Endometrium (tissue), 2 donors: ENCODE results near the gene PES1.
"Not testable (repeated sequence)": the region's sequence is repeated elsewhere in the genome, so short reads cannot be mapped to it uniquely, and the experiment has no call there.

ENCODE experiments used
- FAIRE-seq: peaks from 2 replicates; lab custom pipeline; 2012; peaks lifted over from hg19 to GRCh38; lab: Jason Lieb, UNC
- donor health status: control.
- donor health status: control.

The PES1 gene

DNA sequence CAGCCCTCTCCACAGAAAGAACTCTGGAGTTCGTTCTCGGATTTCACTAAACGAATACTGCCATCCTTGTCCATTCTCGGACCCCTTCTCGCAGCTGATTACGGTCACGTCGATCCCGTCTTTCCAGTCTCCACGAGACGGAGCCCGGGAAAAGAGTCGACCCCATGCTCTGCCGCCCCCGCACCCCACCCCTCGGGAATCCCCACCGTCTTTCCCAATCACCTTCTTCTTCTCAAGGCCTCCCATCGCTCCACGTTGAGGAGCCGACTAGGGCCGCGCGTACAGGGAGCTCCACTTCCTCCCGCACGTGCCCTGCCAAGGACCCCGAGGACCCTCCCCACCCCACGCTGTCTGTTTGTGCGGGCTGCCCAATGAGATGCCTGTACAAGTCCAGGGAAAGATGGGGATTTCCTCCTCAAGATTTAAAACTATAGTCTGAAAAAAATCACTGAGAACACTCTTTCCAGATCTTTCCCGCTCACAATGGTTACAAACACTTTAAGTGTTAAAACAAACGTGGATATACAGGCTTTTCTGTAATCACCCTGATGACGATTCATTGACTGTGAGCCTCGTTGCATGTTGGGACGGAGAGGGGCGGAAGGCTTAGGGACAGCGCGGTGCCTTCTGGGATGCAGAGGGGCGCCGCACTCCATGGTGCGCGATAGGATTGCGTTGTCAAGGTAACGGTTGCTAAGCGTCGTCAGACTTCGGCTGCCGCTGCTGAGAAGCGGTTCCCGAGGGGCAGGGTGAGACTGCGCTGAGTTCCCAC is at the start of gene PES1:
PES1 (minus strand) TSS at position 323 of the 772 bp plus-strand sequence; CDS start at position 246, 77 bp downstream.
- FAIRE-seq = peak; percentile 98

DNA sequence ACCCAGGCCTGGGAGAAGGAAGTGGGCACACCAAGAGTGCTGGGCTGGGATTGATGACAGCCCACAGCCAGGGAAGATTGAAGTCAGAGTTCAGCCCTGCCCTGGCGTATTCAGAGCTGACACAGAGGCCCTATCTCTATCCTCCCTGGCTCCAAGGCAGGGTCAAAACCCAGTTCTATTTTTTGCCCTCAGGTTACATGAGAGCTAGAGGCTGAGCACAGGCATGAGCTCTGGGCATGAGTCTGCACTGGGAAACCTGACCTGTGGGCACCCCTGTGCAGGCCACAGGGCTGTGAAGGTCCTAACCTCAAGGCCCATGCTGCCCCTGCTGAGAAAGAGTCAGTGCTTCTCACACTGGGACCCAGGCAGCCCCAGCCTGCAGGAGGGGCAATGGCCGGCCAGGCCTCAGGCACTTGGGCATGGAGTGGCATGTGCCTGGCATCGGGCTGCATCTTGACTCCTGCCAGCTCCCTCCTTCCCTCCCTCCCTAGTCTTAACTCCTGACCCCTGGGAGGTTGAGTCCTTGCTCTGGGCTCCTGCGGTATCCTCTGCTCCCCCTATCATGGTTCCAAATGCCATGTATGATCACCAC is 49.2 kb upstream of the PES1 start:
- no peak for FAIRE-seq

DNA sequence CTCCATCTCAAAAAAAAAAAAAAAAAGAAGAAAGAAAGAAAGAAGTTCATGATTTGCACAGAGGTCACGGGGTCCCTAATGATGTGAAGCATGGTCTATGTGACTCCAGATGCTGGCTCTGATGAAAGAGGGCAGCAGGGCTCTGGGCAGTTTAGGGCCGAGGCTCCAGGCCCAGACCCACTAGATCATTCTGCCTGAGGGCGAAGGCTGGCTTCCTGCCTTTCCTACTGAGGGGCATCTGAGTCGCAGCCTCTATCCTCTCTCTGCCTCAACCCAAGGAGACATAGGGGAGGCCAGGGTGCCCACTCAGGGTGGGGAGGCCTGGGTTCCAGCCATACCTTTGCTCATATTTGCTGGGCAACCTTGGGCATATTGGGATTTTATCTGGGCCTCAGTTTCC is 48.7 kb upstream of the PES1 start:
- FAIRE-seq = no peak

- no peak for FAIRE-seq
Observed at GRCh38 chr22:30637701-30638114, 46.0 kb upstream of the PES1 start.

DNA sequence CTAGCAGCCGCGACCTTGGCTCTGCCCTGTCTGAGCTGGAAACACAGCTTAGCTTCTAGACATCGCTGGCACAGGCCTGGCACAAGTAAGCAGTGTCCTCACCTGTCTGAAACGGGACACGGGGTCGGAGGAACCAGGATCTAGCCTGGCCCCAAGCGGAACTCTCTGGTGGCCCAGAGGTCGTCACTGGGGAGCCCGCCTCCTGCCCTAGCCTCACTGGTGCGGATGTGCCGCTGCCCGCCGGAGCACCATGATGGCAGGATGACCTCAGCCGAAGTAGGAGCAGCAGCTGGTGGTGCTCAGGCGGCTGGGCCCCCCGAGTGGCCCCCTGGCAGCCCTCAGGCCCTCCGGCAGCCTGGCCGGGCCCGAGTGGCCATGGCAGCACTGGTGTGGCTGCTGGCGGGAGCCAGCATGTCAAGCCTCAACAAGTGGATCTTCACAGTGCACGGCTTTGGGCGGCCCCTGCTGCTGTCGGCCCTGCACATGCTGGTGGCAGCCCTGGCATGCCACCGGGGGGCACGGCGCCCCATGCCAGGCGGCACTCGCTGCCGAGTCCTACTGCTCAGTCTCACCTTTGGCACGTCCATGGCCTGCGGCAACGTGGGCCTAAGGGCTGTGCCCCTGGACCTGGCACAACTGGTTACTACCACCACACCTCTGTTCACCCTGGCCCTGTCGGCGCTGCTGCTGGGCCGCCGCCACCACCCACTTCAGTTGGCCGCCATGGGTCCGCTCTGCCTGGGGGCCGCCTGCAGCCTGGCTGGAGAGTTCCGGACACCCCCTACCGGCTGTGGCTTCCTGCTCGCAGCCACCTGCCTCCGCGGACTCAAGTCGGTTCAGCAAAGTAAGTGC is 44.7 kb upstream of the PES1 start:
- no peak for FAIRE-seq

GRCh38 chr22:30635273-30636225 is 43.8 kb upstream of the PES1 start, which contains the start of gene SLC35E4:
SLC35E4 (plus strand) TSS chr22:30635781; CDS start chr22:30636451, 670 bp downstream.
- no peak for FAIRE-seq

- no peak for FAIRE-seq
Observed at GRCh38 chr22:30634471-30635233, 42.9 kb upstream of the PES1 start.

DNA sequence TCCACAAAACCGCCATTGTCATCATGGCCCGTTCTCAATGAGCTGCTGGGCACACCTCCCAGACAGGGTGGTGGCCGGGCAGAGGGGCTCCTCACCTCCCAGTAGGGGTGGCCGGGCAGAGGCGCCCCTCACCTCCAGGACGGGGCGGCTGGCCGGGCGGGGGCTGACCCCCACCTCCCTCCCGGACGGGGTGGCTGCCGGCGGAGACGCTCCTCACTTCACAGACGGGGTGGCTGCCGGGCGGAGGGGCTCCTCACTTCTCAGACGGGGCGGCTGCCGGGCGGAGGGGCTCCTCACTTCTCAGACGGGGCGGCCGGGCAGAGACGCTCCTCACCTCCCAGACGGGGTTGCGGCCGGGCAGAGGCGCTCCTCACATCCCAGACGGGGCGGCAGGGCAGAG is 39.8 kb upstream of the PES1 start:
- FAIRE-seq = not testable (repeated sequence)

DNA sequence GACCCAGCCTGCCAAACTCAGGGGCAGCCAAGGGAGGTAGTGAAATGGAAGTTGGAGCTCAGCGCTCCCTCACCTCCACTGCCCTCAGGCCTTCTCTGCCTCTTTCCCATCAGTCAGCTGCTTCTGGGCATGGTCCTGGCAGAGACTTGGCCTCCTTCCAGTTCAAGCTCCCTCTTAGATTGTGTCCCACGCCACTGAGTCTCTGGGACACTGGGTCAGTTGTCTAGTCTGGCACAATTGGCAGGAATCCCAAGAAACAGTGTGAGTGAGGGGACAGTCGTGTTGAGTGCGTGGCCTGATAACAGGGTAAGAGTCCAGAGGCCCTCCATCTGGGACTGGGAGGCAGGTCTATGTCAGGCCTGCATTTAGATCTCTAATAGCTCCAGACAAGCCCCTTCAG is 36.8 kb upstream of the PES1 start:
- FAIRE-seq = no peak

DNA sequence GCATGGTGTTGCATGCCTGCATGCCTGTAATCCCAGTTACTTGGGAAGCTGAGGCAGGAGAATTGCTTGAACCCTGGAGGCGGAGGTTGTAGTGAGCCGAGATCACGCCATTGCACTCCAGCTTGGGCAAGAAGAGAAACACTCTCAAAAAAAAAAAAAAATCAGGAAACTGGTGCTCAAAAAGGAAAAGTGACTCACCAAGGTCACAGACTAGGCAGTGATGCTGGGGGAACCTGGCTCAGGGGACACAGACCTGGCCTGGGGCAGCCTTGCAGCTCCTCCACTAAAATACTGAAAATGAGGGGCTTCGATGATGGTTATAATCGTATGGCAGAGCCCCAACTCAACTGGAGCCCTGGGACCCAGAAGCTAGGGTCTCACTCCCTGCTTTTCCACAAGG is 35.8 kb upstream of the PES1 start:
- no peak for FAIRE-seq

- no peak for FAIRE-seq
Observed at GRCh38 chr22:30626413-30626812, 34.7 kb upstream of the PES1 start.

GRCh38 chr22:30619909-30620308 is 28.2 kb upstream of the PES1 start:
- FAIRE-seq = not testable (repeated sequence)

GRCh38 chr22:30617819-30618218 is 26.1 kb upstream of the PES1 start:
- FAIRE-seq = no peak

- no peak for FAIRE-seq
Observed at GRCh38 chr22:30615543-30615954, 23.8 kb upstream of the PES1 start.

GRCh38 chr22:30614879-30615278 is 23.2 kb upstream of the PES1 start:
- FAIRE-seq = no peak

GRCh38 chr22:30614268-30614667 is 22.6 kb upstream of the PES1 start:
- no peak for FAIRE-seq

GRCh38 chr22:30612789-30613188 is 21.1 kb upstream of the PES1 start:
- FAIRE-seq = no peak

- FAIRE-seq = no peak
Observed at GRCh38 chr22:30611197-30611596, 19.5 kb upstream of the PES1 start.

DNA sequence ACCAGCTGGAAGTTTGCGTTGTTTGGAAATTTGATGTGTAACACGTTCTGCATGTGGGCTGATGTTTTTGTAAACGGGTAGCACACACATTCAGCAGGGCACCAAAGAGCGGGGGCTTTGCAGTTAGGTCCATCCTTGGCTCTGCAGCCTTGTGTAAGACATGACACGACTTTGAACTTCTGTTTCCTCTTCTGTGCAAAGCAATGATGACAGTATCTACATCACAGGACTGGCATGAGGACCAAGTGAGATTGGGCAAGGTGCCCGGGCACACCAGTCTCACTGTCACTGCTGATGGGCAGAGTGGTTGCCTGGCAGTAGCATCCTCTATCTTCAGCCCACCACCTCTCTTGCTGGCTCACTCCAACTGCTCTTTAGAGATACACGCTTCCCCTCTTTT is 18.6 kb upstream of the PES1 start:
- FAIRE-seq = no peak

- no peak for FAIRE-seq
Observed at GRCh38 chr22:30609260-30610185, 17.8 kb upstream of the PES1 start.
